H1 (cell line): ENCODE data around the gene SMARCC2. TPM values are rescaled to one million over a fixed set of nuclear protein-coding genes. Genes with fewer than 3 reads are reported as not detected.

Source experiments
- CHD2 ChIP-seq: IDR thresholded peaks from 2 replicates; pipeline ENCODE4 v1.6.1; 2012; ENCODE audit warnings: low read length, improper control_type of control experiment
- CTBP2 ChIP-seq: IDR thresholded peaks from 2 replicates; pipeline ENCODE4 v1.7.0; 2011; ENCODE audit warnings: borderline replicate concordance, mild to moderate bottlenecking, moderate library complexity, mixed read lengths, low read length; ENCODE audit not compliant: insufficient read depth, insufficient read length
- EP300 ChIP-seq, 2 experiments: IDR thresholded peaks; 1 replicate in 1 of 2; 2 replicates in 1 of 2; pipeline ENCODE4 v1.6.1; 2011 to 2012; ENCODE audit warnings: low read depth in 2 of 2, low read length in 2 of 2, mild to moderate bottlenecking in 2 of 2, borderline replicate concordance in 1 of 2, inconsistent platforms in 1 of 2, moderate library complexity in 1 of 2
- GABPA ChIP-seq: IDR thresholded peaks from 2 replicates; pipeline ENCODE4 v1.6.1; 2011; ENCODE audit warnings: mild to moderate bottlenecking, low read length, moderate library complexity, borderline replicate concordance; ENCODE audit not compliant: insufficient read depth
- JUND ChIP-seq: IDR thresholded peaks from 2 replicates; pipeline ENCODE4 v1.6.1; 2011; ENCODE audit warnings: mild to moderate bottlenecking, improper control_type of control experiment, low read length
- RNF2 ChIP-seq: fragments of 200-900, 300-1000 bp; sonication (generic); IDR thresholded peaks from 2 replicates; pipeline ENCODE4 v1.7.1; 2016; ENCODE audit warnings: borderline replicate concordance, low read depth, mild to moderate bottlenecking, antibody characterized with exemption, low read length; ENCODE audit not compliant: poor library complexity, severe bottlenecking; ENCODE audit errors: missing control alignments
- TBP ChIP-seq: IDR thresholded peaks from 2 replicates; pipeline ENCODE4 v1.6.1; 2011; ENCODE audit warnings: low read depth, low read length, improper control_type of control experiment
- polyA plus RNA-seq, 7 experiments: library from polyadenylated mRNA; depleted of rRNA in 3 of 7; stranded (reverse) in 5 of 7; unstranded in 2 of 7; fragments of >200 nt in 5 of 7; fragments of 200-250 nt in 2 of 7; gene quantifications; 1 replicate in 5 of 7; 2 replicates in 1 of 7; 4 replicates in 1 of 7; pipeline versions ENCODE4 v1.2.1 to v1.2.3, GENCODE V29; 2011 to 2013; ENCODE audit warnings: missing spikeins in 2 of 7, mixed read lengths in 2 of 7
- total RNA-seq: library from RNA; stranded (reverse); fragmentation: NEBNext Ultra II Directional; extraction: Animal tissue kit (Norgen Biotek cat#: 25700); gene quantifications from 2 replicates; pipeline ENCODE4 v1.2.1, GENCODE V29; 2021

Gene SMARCC2
- total and polyA plus RNA-seq, 2 of the 8 experiments (the other 6 are each of a cell fraction or from before 2014, with no cell fraction given) = 33.9 to 78.5 TPM

- TF ChIP-seq CHD2 (no peak), TBP (no peak), JUND (no peak), GABPA (no peak), EP300 (IDR thresholded peaks at IDR 0.05; ENCODE audit: borderline replicate concordance in 1 of 2, low read depth in 2 of 2, low read length in 2 of 2) (no peak), CTBP2 (no peak), RNF2 (no peak)
Observed at GRCh38 chr12:56143870-56144269, 45.4 kb downstream of the SMARCC2 start (continued).
